HG02885 (cell line): Measurements from ENCODE around the gene EBLN2.

Experiments
- ATAC-seq: cut with Tn5 transposase; IDR thresholded peaks from one replicate; pipeline ENCODE4 v1.9.1; 2021; ENCODE audit warnings: mild to moderate bottlenecking; ENCODE audit not compliant: unreplicated experiment, poor library complexity

Gene EBLN2

GRCh38 chr3:73061416-73061815 lies at the start of gene EBLN2:
TSS of gene EBLN2 (plus strand) at chr3:73061659. CDS start at chr3:73062082, 423 bp downstream.
- no peak for ATAC-seq

- no peak for ATAC-seq
Observed at GRCh38 chr3:73018298-73018697, 43.2 kb upstream of the EBLN2 start.

- no peak for ATAC-seq
Observed at GRCh38 chr3:73018790-73019441, 42.5 kb upstream of the EBLN2 start.

- no peak for ATAC-seq
Observed at GRCh38 chr3:73021301-73021835, 40.1 kb upstream of the EBLN2 start.

GRCh38 chr3:73024836-73025235 lies 36.6 kb upstream of the EBLN2 start:
- no peak for ATAC-seq

- no peak for ATAC-seq
Observed at GRCh38 chr3:73026111-73026759, 35.2 kb upstream of the EBLN2 start.

- no peak for ATAC-seq
Observed at GRCh38 chr3:73026760-73027113, 34.7 kb upstream of the EBLN2 start.

- no peak for ATAC-seq
Observed at GRCh38 chr3:73028803-73029202, 32.7 kb upstream of the EBLN2 start.

GRCh38 chr3:73029321-73029796 lies 32.1 kb upstream of the EBLN2 start:
- no peak for ATAC-seq

GRCh38 chr3:73030073-73030597 lies 31.3 kb upstream of the EBLN2 start:
- ATAC-seq = no peak

GRCh38 chr3:73031573-73032103 lies 29.8 kb upstream of the EBLN2 start:
- no peak for ATAC-seq

- no peak for ATAC-seq
Observed at GRCh38 chr3:73036694-73037591, 24.5 kb upstream of the EBLN2 start.

- ATAC-seq = no peak
Observed at GRCh38 chr3:73041537-73041936, 19.9 kb upstream of the EBLN2 start.

GRCh38 chr3:73043414-73043813 lies 18.0 kb upstream of the EBLN2 start:
- ATAC-seq = no peak

- no peak for ATAC-seq
Observed at GRCh38 chr3:73045391-73045790, 16.1 kb upstream of the EBLN2 start.

- ATAC-seq = no peak
Observed at GRCh38 chr3:73046195-73046594, 15.3 kb upstream of the EBLN2 start.

GRCh38 chr3:73049319-73049718 lies 12.1 kb upstream of the EBLN2 start:
- ATAC-seq = no peak

- no peak for ATAC-seq
Observed at GRCh38 chr3:73052857-73053256, 8.6 kb upstream of the EBLN2 start.

- ATAC-seq = no peak
Observed at GRCh38 chr3:73055583-73055982, 5.9 kb upstream of the EBLN2 start.
